BLaER1 treated with 17β-estradiol and CSF1 and Interleukin-3, amounts not matched to agents 10 nM and 100 nM (cell line): ENCODE data around the gene C2orf76.

Source experiments
- H3K27ac ChIP-seq, 11 experiments: shearing (Covaris generic); formaldehyde crosslinking; 2 replicates each; pipeline ENCODE4 v1.8.1; 2022
- H3K27me3 ChIP-seq, 11 experiments: shearing (Covaris generic); formaldehyde crosslinking; 2 replicates each; pipeline ENCODE4 v1.8.1; 2022
- H3K36me3 ChIP-seq, 11 experiments: shearing (Covaris generic); formaldehyde crosslinking; 2 replicates each; pipeline ENCODE4 v1.8.1; 2022
- H3K4me1 ChIP-seq, 10 experiments: shearing (Covaris generic); formaldehyde crosslinking; 2 replicates each; pipeline ENCODE4 v1.8.1; 2022
- H3K4me2 ChIP-seq, 11 experiments: shearing (Covaris generic); formaldehyde crosslinking; 2 replicates each; pipeline ENCODE4 v1.8.1; 2022
- H3K4me3 ChIP-seq, 10 experiments: shearing (Covaris generic); formaldehyde crosslinking; 2 replicates each; pipeline ENCODE4 v1.8.1; 2022
- H3K9ac ChIP-seq, 11 experiments: shearing (Covaris generic); formaldehyde crosslinking; 2 replicates each; pipeline ENCODE4 v1.8.1; 2022
- H3K9me3 ChIP-seq, 11 experiments: shearing (Covaris generic); formaldehyde crosslinking; replicated peaks in 1 of 11; 2 replicates each; pipeline ENCODE4 v1.8.1; 2022
- H4K20me1 ChIP-seq, 11 experiments: shearing (Covaris generic); formaldehyde crosslinking; 2 replicates each; pipeline ENCODE4 v1.8.1; 2022
- Cebpa-rat ChIP-seq, 11 experiments: shearing (Covaris generic); IDR thresholded peaks; 2 replicates each; pipeline ENCODE4 v1.8.1; 2022

C2orf76 gene

GRCh38 chr2:119360423-119360966, 6.1 kb downstream of the C2orf76 start:
- Histone ChIP-seq H3K4me3 (no peak overlapping the region), H3K27me3 (no peaks in the 10 kb centered on the region), H4K20me1 (no peaks in the 10 kb centered on the region), H3K9ac (no peak overlapping the region), H3K36me3 (peaks cover 0 to 4% (median 0%) of the 10 kb centered on the region in 11 experiments; a peak in 1 of 22 replicates), H3K4me2 (no peak overlapping the region), H3K9me3 (peaks cover 0 to 16% (median 8%) of the 10 kb centered on the region in 11 experiments; a peak in 12 of 22 replicates), H3K27ac (no peak overlapping the region), H3K4me1 (peaks cover 37 to 55% (median 46%) of the 10 kb centered on the region in 10 experiments)
- no peak for TF ChIP-seq Cebpa-rat (IDR thresholded peaks at IDR 0.05)

- peaks cover 0 to 4% (median 0%) of the 10 kb centered on the region in 11 experiments; a peak in 1 of 22 replicates for H3K36me3 ChIP-seq
- no peaks in the 10 kb centered on the region for H3K27me3 ChIP-seq
- H3K9ac ChIP-seq: no peak overlapping the region
- peaks cover 0 to 23% (median 15%) of the 10 kb centered on the region in 11 experiments; a peak in 16 of 22 replicates for H3K9me3 ChIP-seq
- no peak overlapping the region for H3K4me2 ChIP-seq
- no peak overlapping the region for H3K27ac ChIP-seq
- H3K4me1 ChIP-seq: peaks cover 37 to 55% (median 45%) of the 10 kb centered on the region in 10 experiments
- H3K4me3 ChIP-seq: no peak overlapping the region
- no peak for TF ChIP-seq Cebpa-rat (IDR thresholded peaks at IDR 0.05)
- no peaks in the 10 kb centered on the region for H4K20me1 ChIP-seq
Observed at GRCh38 chr2:119359774-119360173, 6.9 kb downstream of the C2orf76 start.

- Histone ChIP-seq H3K36me3 (no peaks in the 10 kb centered on the region), H3K9ac (no peak overlapping the region), H3K4me1 (peaks cover 37 to 68% (median 58%) of the 10 kb centered on the region in 10 experiments), H3K9me3 (peaks cover 0 to 47% (median 31%) of the 10 kb centered on the region in 11 experiments; a peak in 17 of 22 replicates), H3K27ac (peak overlapping the region in 10 of 11 experiments; percentile 17 to 96 (median 74); a peak in 13 of 22 replicates), H4K20me1 (0 out of 22 replicates have a peak, but pooled peaks cover 0 to 3% (median 0%) of the 10 kb centered on the region in 11 experiments), H3K4me2 (peak overlapping the region in 10 of 11 experiments; percentile 69 to 86 (median 76); a peak in 18 of 22 replicates), H3K4me3 (peak overlapping the region in 1 of 10 experiments; percentile 39; a peak in 1 of 20 replicates), H3K27me3 (no peaks in the 10 kb centered on the region)
- no peak for TF ChIP-seq Cebpa-rat (IDR thresholded peaks at IDR 0.05)
Observed at GRCh38 chr2:119354860-119355259, 11.8 kb downstream of the C2orf76 start.

GRCh38 chr2:119352357-119352756, 14.3 kb downstream of the C2orf76 start:
- no peak overlapping the region; a peak in 1 of 22 replicates for H3K9ac ChIP-seq
- no peak for TF ChIP-seq Cebpa-rat (IDR thresholded peaks at IDR 0.05)
- peaks cover 0 to 47% (median 31%) of the 10 kb centered on the region in 11 experiments; a peak in 17 of 22 replicates for H3K9me3 ChIP-seq
- peak overlapping the region in 8 of 11 experiments; percentile 27 to 62 (median 48); a peak in 13 of 22 replicates for H3K27ac ChIP-seq
- H3K4me2 ChIP-seq: peak overlapping the region; percentile 32 to 71 (median 48)
- H3K4me3 ChIP-seq: no peak overlapping the region; a peak in 1 of 20 replicates
- H3K4me1 ChIP-seq: peaks cover 37 to 80% (median 63%) of the 10 kb centered on the region in 10 experiments
- H3K27me3 ChIP-seq: no peaks in the 10 kb centered on the region
- H4K20me1 ChIP-seq: 0 out of 22 replicates have a peak, but pooled peaks cover 0 to 3% (median 0%) of the 10 kb centered on the region in 11 experiments
- no peaks in the 10 kb centered on the region for H3K36me3 ChIP-seq

- Histone ChIP-seq H3K9me3 (peaks cover 0 to 31% (median 22%) of the 10 kb centered on the region in 11 experiments; a peak in 17 of 22 replicates), H3K9ac (no peak overlapping the region), H3K27ac (no peak overlapping the region), H3K4me2 (peak overlapping the region; percentile 13 to 71 (median 45); a peak in 16 of 22 replicates), H3K36me3 (no peaks in the 10 kb centered on the region), H4K20me1 (0 out of 22 replicates have a peak, but pooled peaks cover 0 to 3% (median 0%) of the 10 kb centered on the region in 11 experiments), H3K27me3 (no peaks in the 10 kb centered on the region), H3K4me1 (peaks cover 24 to 63% (median 50%) of the 10 kb centered on the region in 10 experiments), H3K4me3 (no peak overlapping the region)
- no peak for TF ChIP-seq Cebpa-rat (IDR thresholded peaks at IDR 0.05)
Observed at GRCh38 chr2:119350311-119350998, 16.2 kb downstream of the C2orf76 start.

GRCh38 chr2:119349289-119349688, 17.3 kb downstream of the C2orf76 start:
- Histone ChIP-seq H3K27ac (no peak overlapping the region), H4K20me1 (0 out of 22 replicates have a peak, but pooled peaks cover 0 to 3% (median 0%) of the 10 kb centered on the region in 11 experiments), H3K9me3 (peaks cover 0 to 19% (median 11%) of the 10 kb centered on the region in 11 experiments; a peak in 12 of 22 replicates), H3K4me2 (peak overlapping the region in 4 of 11 experiments; percentile 6 to 28 (median 13); a peak in 3 of 22 replicates), H3K4me1 (peaks cover 18 to 54% (median 42%) of the 10 kb centered on the region in 10 experiments), H3K27me3 (no peaks in the 10 kb centered on the region), H3K4me3 (no peak overlapping the region), H3K9ac (no peak overlapping the region), H3K36me3 (no peaks in the 10 kb centered on the region)
- TF ChIP-seq Cebpa-rat (IDR thresholded peaks at IDR 0.05): no peak

- peaks cover 0 to 6% (median 0%) of the 10 kb centered on the region in 11 experiments; a peak in 1 of 22 replicates for H3K36me3 ChIP-seq
- H3K4me3 ChIP-seq: no peak overlapping the region
- H3K4me2 ChIP-seq: no peak overlapping the region
- no peak overlapping the region for H3K27ac ChIP-seq
- peaks cover 23 to 29% (median 26%) of the 10 kb centered on the region in 10 experiments for H3K4me1 ChIP-seq
- no peaks in the 10 kb centered on the region for H3K9me3 ChIP-seq
- H4K20me1 ChIP-seq: no peaks in the 10 kb centered on the region
- no peaks in the 10 kb centered on the region for H3K27me3 ChIP-seq
- no peak for TF ChIP-seq Cebpa-rat (IDR thresholded peaks at IDR 0.05)
- no peak overlapping the region for H3K9ac ChIP-seq
Observed at GRCh38 chr2:119341684-119342083, 24.9 kb downstream of the C2orf76 start.

GRCh38 chr2:119339562-119339923, 27.1 kb downstream of the C2orf76 start:
- Histone ChIP-seq H3K27me3 (no peaks in the 10 kb centered on the region), H3K9ac (no peak overlapping the region), H4K20me1 (no peaks in the 10 kb centered on the region), H3K9me3 (no peaks in the 10 kb centered on the region), H3K27ac (peak overlapping the region in 6 of 11 experiments; percentile 22 to 54 (median 33); a peak in 5 of 22 replicates), H3K4me3 (no peak overlapping the region), H3K36me3 (peaks cover 0 to 9% (median 0%) of the 10 kb centered on the region in 11 experiments; a peak in 2 of 22 replicates), H3K4me2 (peak overlapping the region; percentile 46 to 83 (median 66)), H3K4me1 (peaks cover 23 to 29% (median 26%) of the 10 kb centered on the region in 10 experiments)
- no peak for TF ChIP-seq Cebpa-rat (IDR thresholded peaks at IDR 0.05)
